ENCODE data around the gene LCN2.

Gene LCN2

DNA sequence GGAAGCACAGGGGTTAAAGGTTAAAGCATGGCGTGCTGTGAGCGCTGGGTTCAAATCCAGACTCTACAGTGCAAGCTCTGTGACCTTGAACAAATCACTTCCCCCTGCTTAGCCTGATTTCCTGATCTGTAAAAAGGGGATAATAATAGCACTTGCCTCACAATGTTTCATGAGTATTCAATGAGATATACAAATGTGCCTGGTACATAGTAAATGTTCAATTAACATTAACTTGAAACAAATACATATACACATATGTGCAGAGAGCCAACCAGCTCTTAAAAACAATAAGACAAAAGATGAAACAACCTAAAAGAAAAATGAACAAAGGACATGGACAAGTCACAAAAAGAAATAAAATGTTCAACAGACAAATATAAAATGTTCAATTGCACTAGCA is 38.1 kb downstream of the LCN2 start:
- Histone ChIP-seq H3K4me1 (ENCODE audit: control insufficient read depth, low read depth, low read length) (no peaks in the 10 kb centered on the region), H3K9ac (ENCODE audit: low read length) (no peak overlapping the region), H3K9me3 (ENCODE audit: control insufficient read depth, low read depth, low read length) (no peaks in the 10 kb centered on the region), H3K4me3 (ENCODE audit: low read length) (no peak overlapping the region), H3K36me3 (ENCODE audit: control insufficient read depth, low read depth, low read length) (peaks cover 27% of the 10 kb centered on the region), H3K27me3 (ENCODE audit: control insufficient read depth, insufficient read depth, low read length) (no peaks in the 10 kb centered on the region), H3K27ac (ENCODE audit: low read length) (no peak overlapping the region)

DNA sequence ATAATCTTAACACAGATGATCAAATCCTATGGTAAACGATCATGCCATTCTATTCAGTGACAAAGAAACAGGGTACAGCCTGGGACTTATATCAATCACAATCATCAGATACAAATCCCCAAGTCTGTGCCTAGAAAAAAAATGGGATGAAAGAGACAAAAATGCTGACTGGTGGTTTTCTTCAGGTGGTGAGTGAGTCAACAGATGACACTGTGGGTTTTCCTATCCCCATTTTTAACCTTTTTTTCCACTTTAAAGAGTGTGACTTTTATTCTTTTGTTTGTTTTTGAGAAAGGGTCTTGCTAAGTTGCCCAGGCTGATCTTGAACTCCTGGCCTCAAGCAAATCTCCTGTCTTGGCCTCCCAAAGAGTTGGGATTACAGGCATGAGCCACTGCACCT is 39.0 kb downstream of the LCN2 start:
- Histone ChIP-seq H3K36me3 (ENCODE audit: control insufficient read depth, low read depth, low read length) (peaks cover 27% of the 10 kb centered on the region), H3K4me3 (ENCODE audit: low read length) (no peak overlapping the region), H3K27me3 (ENCODE audit: control insufficient read depth, insufficient read depth, low read length) (no peaks in the 10 kb centered on the region), H3K9ac (ENCODE audit: low read length) (no peak overlapping the region), H3K9me3 (ENCODE audit: control insufficient read depth, low read depth, low read length) (no peaks in the 10 kb centered on the region), H3K27ac (ENCODE audit: low read length) (no peak overlapping the region), H3K4me1 (ENCODE audit: control insufficient read depth, low read depth, low read length) (no peaks in the 10 kb centered on the region)

DNA sequence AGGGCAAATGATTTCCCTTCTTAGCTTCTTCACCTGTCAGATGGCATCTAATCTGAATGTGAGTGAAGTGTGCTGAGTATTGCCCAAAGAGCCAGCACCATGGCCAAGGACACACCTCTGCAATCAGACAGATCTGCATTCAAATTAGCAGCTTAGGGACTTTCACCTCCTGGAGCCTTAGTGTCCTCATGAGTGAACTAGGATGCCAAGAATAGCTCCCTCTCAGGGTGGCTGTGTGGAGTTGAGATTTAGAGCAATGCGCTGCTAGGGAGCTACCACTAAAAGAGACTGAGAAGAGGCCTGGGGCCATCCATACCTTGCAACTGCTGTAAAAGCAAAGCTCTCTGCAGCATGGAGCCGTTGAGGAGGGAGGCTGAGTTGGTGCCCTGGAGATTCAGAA is 40.8 kb downstream of the LCN2 start:
- no peaks in the 10 kb centered on the region for H3K27me3 ChIP-seq (ENCODE audit: control insufficient read depth, insufficient read depth, low read length)
- no peak overlapping the region for H3K4me3 ChIP-seq (ENCODE audit: low read length)
- no peak overlapping the region for H3K27ac ChIP-seq (ENCODE audit: low read length)
- no peaks in the 10 kb centered on the region for H3K4me1 ChIP-seq (ENCODE audit: control insufficient read depth, low read depth, low read length)
- no peak overlapping the region for H3K9ac ChIP-seq (ENCODE audit: low read length)
- H3K36me3 ChIP-seq (ENCODE audit: control insufficient read depth, low read depth, low read length): peaks cover 26% of the 10 kb centered on the region
- no peaks in the 10 kb centered on the region for H3K9me3 ChIP-seq (ENCODE audit: control insufficient read depth, low read depth, low read length)

DNA sequence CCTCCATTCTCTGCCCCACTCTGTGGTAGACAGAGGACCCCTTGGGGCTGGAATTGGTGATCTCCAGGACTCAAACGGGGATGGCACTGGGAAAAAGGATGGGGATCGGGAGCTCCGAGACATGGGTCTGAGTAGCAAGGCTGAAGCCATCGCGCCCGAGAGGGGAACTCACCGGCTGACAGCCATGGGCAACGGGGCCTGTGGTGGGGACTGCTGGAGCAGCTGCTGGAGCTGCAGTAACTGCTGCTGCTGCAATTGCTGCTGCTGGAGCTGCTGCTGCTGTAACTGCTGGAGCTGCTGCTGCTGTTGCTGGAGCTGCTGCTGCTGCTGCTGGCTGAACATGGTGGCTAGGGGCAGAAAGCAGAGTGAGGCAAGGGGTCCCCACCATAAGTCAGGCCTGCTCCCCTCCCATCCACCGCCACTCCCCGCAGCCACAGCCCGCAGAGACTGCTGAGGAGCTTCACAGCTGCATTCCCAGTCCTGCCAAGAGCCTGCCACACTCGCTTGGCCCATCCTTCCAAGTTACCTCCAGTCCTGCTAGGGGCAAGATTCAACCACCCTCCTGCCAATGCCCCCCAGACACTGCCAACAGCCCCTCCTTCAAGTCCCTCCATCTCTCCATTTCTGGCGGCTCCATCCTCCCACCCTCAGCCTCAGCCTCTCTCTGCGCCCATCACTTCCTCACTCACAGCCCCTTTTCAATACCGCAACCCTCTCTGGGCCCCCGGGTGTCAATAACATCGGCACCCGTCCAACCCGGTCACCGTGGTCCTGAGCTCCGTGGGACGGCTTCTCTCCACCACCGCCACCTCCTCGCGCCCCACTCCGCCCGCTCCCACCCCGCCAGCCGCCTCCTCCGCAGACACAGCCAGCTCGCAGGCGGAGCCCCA is 41.5 kb downstream of the LCN2 start:
- peak overlapping the region; percentile 48 for H3K9ac ChIP-seq (ENCODE audit: low read length)
- no peak overlapping the region for H3K27ac ChIP-seq (ENCODE audit: low read length)
- H3K9me3 ChIP-seq (ENCODE audit: control insufficient read depth, low read depth, low read length): no peaks in the 10 kb centered on the region
- H3K4me3 ChIP-seq (ENCODE audit: low read length): peak overlapping the region; percentile 85
- no peaks in the 10 kb centered on the region for H3K4me1 ChIP-seq (ENCODE audit: control insufficient read depth, low read depth, low read length)
- H3K36me3 ChIP-seq (ENCODE audit: control insufficient read depth, low read depth, low read length): peaks cover 19% of the 10 kb centered on the region
- no peaks in the 10 kb centered on the region for H3K27me3 ChIP-seq (ENCODE audit: control insufficient read depth, insufficient read depth, low read length)

DNA sequence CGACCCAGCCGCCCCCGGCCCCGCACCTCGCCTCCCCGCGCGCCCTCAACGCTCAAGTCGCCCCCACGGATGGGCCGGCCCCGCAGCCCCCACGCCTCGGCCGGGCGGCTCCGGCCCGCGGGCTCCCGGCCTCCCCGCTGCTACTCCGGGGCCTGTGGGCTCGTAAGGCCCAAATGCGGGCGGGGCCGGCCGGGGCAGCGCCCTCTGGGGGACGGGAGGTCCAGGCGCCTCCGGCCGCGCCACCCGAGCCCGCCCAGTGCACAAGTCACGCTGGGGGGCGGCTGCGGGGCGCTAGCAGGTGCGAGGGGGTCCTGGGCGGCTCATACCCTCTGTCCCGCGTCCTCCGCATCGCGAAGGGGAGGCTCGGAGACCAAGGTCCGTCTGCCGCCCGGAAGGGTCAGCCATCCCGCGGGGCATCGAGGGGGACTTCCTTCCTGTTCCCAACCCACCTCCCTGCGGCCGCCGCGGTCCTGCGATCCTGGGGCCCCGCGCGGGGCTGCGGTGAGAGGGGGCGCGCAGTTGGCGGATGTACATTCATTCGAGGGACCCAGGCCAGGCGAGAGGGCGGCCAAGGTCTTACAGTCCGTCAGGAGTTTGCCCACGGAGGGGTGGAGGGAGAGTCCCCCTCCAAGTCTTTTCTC is 42.3 kb downstream of the LCN2 start, which contains the start of gene CIZ1:
Gene CIZ1 (minus strand): TSS at position 167 of the 641 bp plus-strand sequence. CDS start 715 bp downstream, outside the sequence.
- peaks cover 17% of the 10 kb centered on the region for H3K36me3 ChIP-seq (ENCODE audit: control insufficient read depth, low read depth, low read length)
- no peak within 1 kb of the TSS for H3K27ac ChIP-seq (ENCODE audit: low read length)
- no peaks in the 10 kb centered on the region for H3K9me3 ChIP-seq (ENCODE audit: control insufficient read depth, low read depth, low read length)
- H3K27me3 ChIP-seq (ENCODE audit: control insufficient read depth, insufficient read depth, low read length): no peaks in the 10 kb centered on the region
- H3K4me3 ChIP-seq (ENCODE audit: low read length): peak within 1 kb of the TSS; percentile 85
- peak within 1 kb of the TSS; percentile 79 for H3K9ac ChIP-seq (ENCODE audit: low read length)
- H3K4me1 ChIP-seq (ENCODE audit: control insufficient read depth, low read depth, low read length): no peaks in the 10 kb centered on the region

DNA sequence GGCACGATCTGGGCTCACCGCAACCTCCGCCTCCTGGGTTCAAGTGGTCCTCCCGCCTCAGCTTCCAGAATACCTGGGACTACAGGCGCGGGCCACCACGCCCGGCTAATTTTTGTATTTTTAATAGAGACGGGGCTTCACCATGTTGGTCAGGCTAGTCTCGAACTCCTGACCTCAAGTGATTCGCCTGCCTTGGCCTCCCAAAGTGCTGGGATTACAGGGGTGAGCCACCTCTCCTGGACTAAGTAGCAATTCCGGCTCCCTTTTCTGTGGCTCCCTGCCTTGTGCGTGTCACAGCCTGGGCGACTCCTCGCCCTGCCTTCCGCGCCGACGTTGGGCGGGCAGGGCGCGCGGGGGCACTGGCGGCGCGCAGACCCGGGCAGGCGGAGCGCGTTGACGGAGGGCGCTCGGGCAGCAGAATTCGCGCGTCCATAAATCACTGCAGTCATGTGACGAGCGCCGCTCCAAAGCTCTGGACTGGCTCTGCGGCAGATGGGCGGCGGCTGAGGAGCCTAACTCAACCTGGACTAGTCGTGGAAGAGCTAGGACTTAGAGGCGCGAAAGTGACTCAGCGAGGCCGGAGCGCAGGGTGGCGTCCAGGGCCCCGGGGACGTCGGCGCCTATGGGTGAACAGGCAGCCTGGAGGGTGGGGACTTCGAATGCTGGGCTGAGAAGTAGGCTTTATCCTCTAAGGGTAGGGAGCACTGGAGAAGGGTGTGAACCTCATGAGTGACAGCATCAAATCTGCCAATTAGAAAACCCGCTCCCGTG is 43.5 kb downstream of the LCN2 start:
- H3K4me1 ChIP-seq (ENCODE audit: control insufficient read depth, low read depth, low read length): no peaks in the 10 kb centered on the region
- no peak overlapping the region for H3K9ac ChIP-seq (ENCODE audit: low read length)
- H3K27ac ChIP-seq (ENCODE audit: low read length): no peak overlapping the region
- no peak overlapping the region for H3K4me3 ChIP-seq (ENCODE audit: low read length)
- H3K36me3 ChIP-seq (ENCODE audit: control insufficient read depth, low read depth, low read length): peaks cover 11% of the 10 kb centered on the region
- H3K9me3 ChIP-seq (ENCODE audit: control insufficient read depth, low read depth, low read length): no peaks in the 10 kb centered on the region
- H3K27me3 ChIP-seq (ENCODE audit: control insufficient read depth, insufficient read depth, low read length): no peaks in the 10 kb centered on the region

DNA sequence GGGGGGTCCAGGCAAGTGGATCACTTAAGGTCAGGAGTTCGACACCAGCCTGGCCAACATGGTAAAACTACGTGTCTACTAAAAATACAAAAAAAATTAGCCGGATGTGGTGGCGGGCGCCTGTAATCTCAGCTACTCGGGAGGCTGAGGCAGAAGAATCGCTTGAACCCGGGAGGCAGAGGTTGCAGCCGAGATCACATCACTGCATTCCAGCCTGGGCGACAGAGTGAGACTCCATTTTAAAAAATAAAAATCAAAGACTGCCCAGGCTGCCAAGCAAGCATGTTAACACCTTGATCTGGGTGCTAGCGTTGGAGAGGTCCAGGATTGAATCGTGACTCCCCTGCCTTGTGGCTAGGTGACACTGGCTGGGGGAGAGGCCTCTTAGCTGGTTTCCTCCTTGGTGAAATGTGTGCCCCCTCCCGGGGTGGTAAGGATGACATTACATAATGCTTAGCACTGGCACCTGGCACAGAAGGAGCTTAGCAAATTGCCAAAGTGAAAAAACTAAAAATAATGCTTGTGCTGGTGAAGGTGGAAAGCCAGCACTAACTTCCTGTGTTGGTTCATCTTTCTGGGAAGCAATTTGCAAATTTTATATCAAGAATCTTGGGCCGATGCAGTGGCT is 44.3 kb downstream of the LCN2 start:
- no peak overlapping the region for H3K27ac ChIP-seq (ENCODE audit: low read length)
- H3K4me1 ChIP-seq (ENCODE audit: control insufficient read depth, low read depth, low read length): no peaks in the 10 kb centered on the region
- no peak overlapping the region for H3K9ac ChIP-seq (ENCODE audit: low read length)
- peaks cover 8% of the 10 kb centered on the region for H3K36me3 ChIP-seq (ENCODE audit: control insufficient read depth, low read depth, low read length)
- H3K27me3 ChIP-seq (ENCODE audit: control insufficient read depth, insufficient read depth, low read length): no peaks in the 10 kb centered on the region
- H3K9me3 ChIP-seq (ENCODE audit: control insufficient read depth, low read depth, low read length): no peaks in the 10 kb centered on the region
- H3K4me3 ChIP-seq (ENCODE audit: low read length): no peak overlapping the region

DNA sequence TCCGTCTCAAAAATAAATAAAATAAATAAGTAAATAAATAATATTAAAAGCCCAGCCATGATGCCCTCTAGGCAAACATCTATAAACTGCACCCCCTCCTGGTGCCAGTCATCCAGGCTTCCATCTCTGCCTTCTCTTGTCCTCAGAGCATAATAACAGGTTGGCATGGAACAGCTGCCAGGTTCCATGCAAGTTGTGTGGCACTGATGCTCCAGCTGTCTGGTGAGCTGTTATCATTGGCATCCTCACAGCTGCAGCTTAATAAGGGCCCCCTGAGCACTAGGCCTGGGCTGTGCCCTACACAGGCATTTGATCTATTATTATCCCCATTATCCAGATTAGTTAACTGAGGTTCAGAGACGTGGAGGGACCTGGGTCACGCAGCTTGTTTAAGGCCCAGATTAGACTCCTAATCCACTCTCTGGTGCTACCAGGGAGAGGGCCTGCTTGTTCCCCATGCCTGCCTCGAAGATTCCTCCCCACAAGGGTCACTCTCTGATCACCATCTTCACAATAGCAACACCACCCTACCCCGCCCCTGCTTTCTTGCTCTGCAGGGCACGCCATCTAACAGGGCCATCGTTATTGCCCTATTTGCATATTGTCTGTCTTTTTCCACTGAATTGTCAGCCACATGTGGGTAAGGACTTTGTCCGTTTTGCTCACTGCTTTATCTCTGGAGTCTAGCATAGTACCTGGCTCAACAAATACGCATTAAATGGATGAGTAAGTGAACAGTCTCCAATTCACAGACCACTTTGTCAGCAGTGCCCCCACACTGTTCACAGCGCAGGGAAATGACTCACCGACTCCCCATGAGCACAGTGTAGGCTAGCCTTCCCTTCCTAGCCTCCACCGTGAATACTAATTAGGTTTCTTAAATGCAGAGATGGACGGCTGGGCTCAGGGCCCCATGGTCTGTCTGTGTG is 52.5 kb downstream of the LCN2 start:
- Histone ChIP-seq H3K36me3 (ENCODE audit: control insufficient read depth, low read depth, low read length) (no peaks in the 10 kb centered on the region), H3K9ac (ENCODE audit: low read length) (no peak overlapping the region), H3K9me3 (ENCODE audit: control insufficient read depth, low read depth, low read length) (no peaks in the 10 kb centered on the region), H3K27ac (ENCODE audit: low read length) (no peak overlapping the region), H3K4me1 (ENCODE audit: control insufficient read depth, low read depth, low read length) (peaks cover 14% of the 10 kb centered on the region), H3K4me3 (ENCODE audit: low read length) (no peak overlapping the region), H3K27me3 (ENCODE audit: control insufficient read depth, insufficient read depth, low read length) (no peaks in the 10 kb centered on the region)

DNA sequence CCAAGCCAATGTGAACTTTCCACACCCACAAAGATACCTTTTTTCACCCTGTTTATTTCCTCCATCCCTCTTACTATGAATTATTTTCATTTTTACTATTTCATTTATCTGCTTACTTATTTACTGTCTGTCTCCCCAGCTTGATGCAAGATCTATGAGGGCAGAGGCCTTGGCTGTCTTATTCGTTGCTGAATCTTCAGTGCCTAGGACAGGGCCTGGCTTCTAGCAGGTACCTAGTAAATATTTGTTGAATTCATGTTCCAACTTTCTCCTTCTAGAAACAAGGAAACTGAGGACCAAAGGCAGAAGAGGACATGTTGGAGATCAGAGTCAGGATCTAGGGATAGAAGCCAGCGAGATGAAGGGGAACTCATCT is 53.4 kb downstream of the LCN2 start:
- no peaks in the 10 kb centered on the region for H3K27me3 ChIP-seq (ENCODE audit: control insufficient read depth, insufficient read depth, low read length)
- no peaks in the 10 kb centered on the region for H3K36me3 ChIP-seq (ENCODE audit: control insufficient read depth, low read depth, low read length)
- peak overlapping the region; percentile 85 for H3K4me3 ChIP-seq (ENCODE audit: low read length)
- no peak overlapping the region for H3K27ac ChIP-seq (ENCODE audit: low read length)
- peaks cover 14% of the 10 kb centered on the region for H3K4me1 ChIP-seq (ENCODE audit: control insufficient read depth, low read depth, low read length)
- no peaks in the 10 kb centered on the region for H3K9me3 ChIP-seq (ENCODE audit: control insufficient read depth, low read depth, low read length)
- no peak overlapping the region for H3K9ac ChIP-seq (ENCODE audit: low read length)
